ENCODE measurements around the gene KCNC3.

- TF ChIP-seq CTCF (IDR thresholded peaks at IDR 0.05; ENCODE audit: low read length), result no peak
- no peak for TF ChIP-seq EZH2 (IDR thresholded peaks at IDR 0.05; ENCODE audit: borderline replicate concordance, low read length)
Observed at GRCh38 chr19:50331994-50332243, 2.7 kb upstream of the KCNC3 start.
